DOHH2 (cell line): ENCODE measurements around the gene APOL3.

Source experiments
- EZH2phosphoT487 ChIP-seq: fragments of 200-600 bp; sonication (generic); IDR thresholded peaks from 2 replicates; pipeline ENCODE4 v1.6.1; 2017; ENCODE audit warnings: borderline replicate concordance, mild to moderate bottlenecking, antibody characterized with exemption, low read length, moderate library complexity, mixed read lengths
- TF ChIP-seq, protein P1 (sequence below): fragments of 200-600 bp; sonication (generic); IDR thresholded peaks from one replicate; pipeline ENCODE4 v1.5.1; 2014; ENCODE audit warnings: antibody characterized with exemption, mild to moderate bottlenecking, low read depth, low read length; ENCODE audit not compliant: poor library complexity, severe bottlenecking

DNA sequence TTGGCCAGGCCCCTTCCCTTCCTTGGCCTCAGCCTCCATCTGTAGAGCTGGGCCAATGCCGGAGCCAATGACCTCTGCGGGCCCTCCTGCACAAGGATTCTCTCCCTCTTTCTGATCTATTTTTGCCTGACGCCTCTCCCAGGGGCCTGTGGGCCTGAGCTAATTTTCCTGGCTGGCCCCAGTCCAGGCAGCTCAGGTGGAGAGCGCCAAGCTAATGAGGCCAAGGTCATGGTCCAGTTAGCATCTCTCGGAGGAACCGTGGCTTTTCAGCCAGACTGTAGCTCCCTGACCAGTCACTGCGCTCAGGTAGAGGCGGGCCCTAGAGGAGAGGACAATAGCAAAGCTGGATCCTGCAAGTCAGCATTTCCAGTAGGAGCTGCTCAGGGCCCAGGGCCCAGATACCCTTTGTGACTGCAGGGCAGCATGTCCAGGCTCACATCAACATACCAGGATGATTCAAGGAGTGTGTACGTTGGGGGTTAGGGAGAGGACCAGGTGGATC is 43.5 kb downstream of the APOL3 start:
- TF ChIP-seq, protein P1, sequence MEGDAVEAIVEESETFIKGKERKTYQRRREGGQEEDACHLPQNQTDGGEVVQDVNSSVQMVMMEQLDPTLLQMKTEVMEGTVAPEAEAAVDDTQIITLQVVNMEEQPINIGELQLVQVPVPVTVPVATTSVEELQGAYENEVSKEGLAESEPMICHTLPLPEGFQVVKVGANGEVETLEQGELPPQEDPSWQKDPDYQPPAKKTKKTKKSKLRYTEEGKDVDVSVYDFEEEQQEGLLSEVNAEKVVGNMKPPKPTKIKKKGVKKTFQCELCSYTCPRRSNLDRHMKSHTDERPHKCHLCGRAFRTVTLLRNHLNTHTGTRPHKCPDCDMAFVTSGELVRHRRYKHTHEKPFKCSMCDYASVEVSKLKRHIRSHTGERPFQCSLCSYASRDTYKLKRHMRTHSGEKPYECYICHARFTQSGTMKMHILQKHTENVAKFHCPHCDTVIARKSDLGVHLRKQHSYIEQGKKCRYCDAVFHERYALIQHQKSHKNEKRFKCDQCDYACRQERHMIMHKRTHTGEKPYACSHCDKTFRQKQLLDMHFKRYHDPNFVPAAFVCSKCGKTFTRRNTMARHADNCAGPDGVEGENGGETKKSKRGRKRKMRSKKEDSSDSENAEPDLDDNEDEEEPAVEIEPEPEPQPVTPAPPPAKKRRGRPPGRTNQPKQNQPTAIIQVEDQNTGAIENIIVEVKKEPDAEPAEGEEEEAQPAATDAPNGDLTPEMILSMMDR: no peak
- TF ChIP-seq EZH2phosphoT487: no peak
